Panc1 (cell line): ENCODE results near the gene UBE2E2. TPM values are rescaled to one million over a fixed set of nuclear protein-coding genes. Genes with fewer than 3 reads are reported as not detected.

Experiments used
- ATAC-seq: fragments of 200-7000 bp; cut with Tn5 transposase; 2 replicates; pipeline ENCODE4 v1.9.1; 2020; ENCODE audit warnings: mild to moderate bottlenecking, moderate library complexity
- BruUV-seq: library from RNA; stranded (reverse); fragments of 400-500 nt; replicated peaks from 2 replicates; lab custom pipeline; 2021; lab: Mats Ljungman, UMichigan
- CTCF ChIA-PET: fragments of 300-600 bp; sonication (Branson Sonifier 250); formaldehyde crosslinking; loops from one replicate; lab custom pipeline; 2022; ENCODE audit warnings: antibody characterized with exemption; lab: Charles Lee
- POLR2A ChIA-PET: fragments of 300-600 bp; sonication (Branson Sonifier 250); formaldehyde crosslinking; loops from one replicate; lab custom pipeline; 2022; ENCODE audit warnings: antibody characterized with exemption; lab: Charles Lee
- DNase-seq: peaks from one replicate; pipeline ENCODE4 v3.0.0-alpha.2; 2010; ENCODE audit warnings: low read depth, low spot score
- H3K27ac ChIP-seq: 2 replicates; pipeline ENCODE4 v1.5.1; 2011; ENCODE audit warnings: mild to moderate bottlenecking, low read length, inconsistent platforms
- H3K27me3 ChIP-seq: fragments of 200-500 bp; sonication (Bioruptor generic); 2 replicates; pipeline ENCODE4 v1.6.0; 2014; ENCODE audit warnings: low read length, inconsistent platforms; ENCODE audit not compliant: control insufficient read depth, insufficient read depth
- H3K36me3 ChIP-seq: fragments of 200-500 bp; sonication (Bioruptor generic); 2 replicates; pipeline ENCODE4 v1.5.1; 2014; ENCODE audit warnings: inconsistent platforms, mild to moderate bottlenecking, low read length, moderate library complexity; ENCODE audit not compliant: control insufficient read depth, insufficient read depth
- H3K4me1 ChIP-seq: 2 replicates; pipeline ENCODE4 v1.5.1; 2011; ENCODE audit warnings: inconsistent platforms, mild to moderate bottlenecking, low read length, moderate library complexity; ENCODE audit not compliant: control insufficient read depth, insufficient read depth
- H3K4me3 ChIP-seq, 2 experiments: 2 replicates each; pipeline ENCODE4 v1.5.1; 2011 to 2012; ENCODE audit warnings: low read depth in 2 of 2, low read length in 2 of 2, mild to moderate bottlenecking in 2 of 2, inconsistent platforms in 1 of 2, moderate library complexity in 1 of 2
- H3K9me3 ChIP-seq: fragments of 200-500 bp; sonication (Bioruptor generic); 2 replicates; pipeline ENCODE4 v1.5.1; 2014; ENCODE audit warnings: low read depth, mild to moderate bottlenecking, inconsistent platforms, low read length, moderate library complexity; ENCODE audit not compliant: control insufficient read depth, insufficient read depth
- POLR2AphosphoS5 ChIP-seq: IDR thresholded peaks from 2 replicates; pipeline ENCODE4 v1.6.1; 2012; ENCODE audit warnings: mild to moderate bottlenecking, low read depth, low read length, moderate library complexity
- REST ChIP-seq, 2 experiments: IDR thresholded peaks; 2 replicates each; pipeline ENCODE4 v1.6.1; 2011 to 2012; ENCODE audit warnings: low read depth in 2 of 2, control low read depth in 1 of 2, low read length in 1 of 2, mild to moderate bottlenecking in 1 of 2, moderate library complexity in 1 of 2; ENCODE audit not compliant: insufficient read depth in 1 of 2
- SIN3A ChIP-seq: IDR thresholded peaks from 2 replicates; pipeline ENCODE4 v1.6.1; 2012; ENCODE audit warnings: low read depth, mild to moderate bottlenecking, low read length, moderate library complexity, borderline replicate concordance; ENCODE audit not compliant: insufficient read depth
- TCF7L2 ChIP-seq: IDR thresholded peaks from 2 replicates; pipeline ENCODE4 v1.6.1; 2011; ENCODE audit warnings: mild to moderate bottlenecking, low read depth, low read length, inconsistent platforms
- in situ Hi-C: cut with HindIII; loops from 2 replicates; pipeline ENCODE4 v1.10.0; 2016; ENCODE audit warnings: low sequenced_read_pairs, low pct_unique_long_range_greater_than_20kb
- intact Hi-C: fragments of 100-400 bp; cut with micrococcal nuclease; formaldehyde crosslinking; loops from one replicate; pipeline ENCODE4 v1.10.0; 2022; ENCODE audit not compliant: unreplicated experiment
- total RNA-seq: library from RNA; stranded (reverse); gene quantifications from one replicate; pipeline ENCODE4 v1.2.1, GENCODE V29; 2021; ENCODE audit not compliant: unreplicated experiment
- TF ChIP-seq, protein P1 (sequence below): fragments of 450-650 bp; IDR thresholded peaks from 2 replicates; pipeline ENCODE4 v1.5.1; 2017; ENCODE audit warnings: mild to moderate bottlenecking

The UBE2E2 gene
- total RNA-seq, 1 experiment from 2014 or later: 38.2 TPM

- H3K27ac ChIP-seq: no peak overlapping the region
- no TSS peak for BruUV-seq
- ATAC-seq (no peak), DNase-seq (no peak)
- TF ChIP-seq SIN3A (no peak), REST (IDR thresholded peaks at IDR 0.05; ENCODE audit: insufficient read depth in 1 of 2, low read depth in 2 of 2, low read length in 1 of 2) (no peak), POLR2AphosphoS5 (no peak), TCF7L2 (no peak)
- TF ChIP-seq, protein P1, sequence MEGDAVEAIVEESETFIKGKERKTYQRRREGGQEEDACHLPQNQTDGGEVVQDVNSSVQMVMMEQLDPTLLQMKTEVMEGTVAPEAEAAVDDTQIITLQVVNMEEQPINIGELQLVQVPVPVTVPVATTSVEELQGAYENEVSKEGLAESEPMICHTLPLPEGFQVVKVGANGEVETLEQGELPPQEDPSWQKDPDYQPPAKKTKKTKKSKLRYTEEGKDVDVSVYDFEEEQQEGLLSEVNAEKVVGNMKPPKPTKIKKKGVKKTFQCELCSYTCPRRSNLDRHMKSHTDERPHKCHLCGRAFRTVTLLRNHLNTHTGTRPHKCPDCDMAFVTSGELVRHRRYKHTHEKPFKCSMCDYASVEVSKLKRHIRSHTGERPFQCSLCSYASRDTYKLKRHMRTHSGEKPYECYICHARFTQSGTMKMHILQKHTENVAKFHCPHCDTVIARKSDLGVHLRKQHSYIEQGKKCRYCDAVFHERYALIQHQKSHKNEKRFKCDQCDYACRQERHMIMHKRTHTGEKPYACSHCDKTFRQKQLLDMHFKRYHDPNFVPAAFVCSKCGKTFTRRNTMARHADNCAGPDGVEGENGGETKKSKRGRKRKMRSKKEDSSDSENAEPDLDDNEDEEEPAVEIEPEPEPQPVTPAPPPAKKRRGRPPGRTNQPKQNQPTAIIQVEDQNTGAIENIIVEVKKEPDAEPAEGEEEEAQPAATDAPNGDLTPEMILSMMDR: no peak
- H3K36me3 ChIP-seq: no peaks in the 10 kb centered on the region
- ChIA-PET POLR2A (no interaction called here), CTCF (no interaction called here)
- no peaks in the 10 kb centered on the region for H3K4me1 ChIP-seq
- intact Hi-C loops: no loop called here
- H3K9me3 ChIP-seq: no peaks in the 10 kb centered on the region
- in situ Hi-C loops: no loop called here
- H3K4me3 ChIP-seq: no peak overlapping the region
- no peaks in the 10 kb centered on the region for H3K27me3 ChIP-seq
These were observed 362.1 kb downstream of the UBE2E2 start for GRCh38 chr3:23565041-23565775.

DNA sequence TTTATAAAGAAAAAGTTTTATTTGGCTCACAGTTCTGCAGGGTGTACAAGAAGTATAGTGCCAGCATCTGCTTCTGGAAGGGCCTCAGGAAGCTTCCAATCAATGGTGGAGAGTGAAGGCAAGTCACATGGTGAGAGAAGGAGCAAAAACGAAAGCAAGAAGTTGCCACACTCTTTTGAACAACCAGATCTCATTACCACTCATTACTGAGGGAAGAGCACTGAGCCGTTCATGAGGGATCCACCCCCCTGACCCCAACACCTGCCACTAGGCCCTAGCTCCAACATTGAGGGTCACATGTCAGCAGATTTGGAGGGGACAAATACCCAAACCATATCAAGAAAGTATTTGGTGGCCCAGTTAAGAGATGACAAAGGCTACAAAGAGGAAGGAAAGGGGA is 363.4 kb downstream of the UBE2E2 start:
- CTCF ChIA-PET: no interaction called here

More for the DNA sequence above, 363.4 kb downstream of the UBE2E2 start:
- no TSS peak for BruUV-seq
- H3K27me3 ChIP-seq: no peaks in the 10 kb centered on the region
- H3K4me1 ChIP-seq: no peaks in the 10 kb centered on the region
- TF ChIP-seq REST (IDR thresholded peaks at IDR 0.05; ENCODE audit: insufficient read depth in 1 of 2, low read depth in 2 of 2, low read length in 1 of 2) (no peak), TCF7L2 (no peak), SIN3A (no peak), POLR2AphosphoS5 (no peak)
- TF ChIP-seq, protein P1: no peak
- in situ Hi-C loops: no loop called here
- H3K36me3 ChIP-seq: no peaks in the 10 kb centered on the region
- H3K9me3 ChIP-seq: no peaks in the 10 kb centered on the region
- POLR2A ChIA-PET: no interaction called here
- no peak for ATAC-seq
- no peak overlapping the region for H3K27ac ChIP-seq
- intact Hi-C loops: no loop called here
- no peak overlapping the region for H3K4me3 ChIP-seq
- DNase-seq: no peak
